HG03469 (cell line): ENCODE results near the gene ADAM23.

ENCODE experiments used
- ATAC-seq: cut with Tn5 transposase; IDR thresholded peaks from one replicate; pipeline ENCODE4 v1.9.1; 2021; ENCODE audit warnings: mild to moderate bottlenecking, moderate library complexity, moderate number of reproducible peaks; ENCODE audit not compliant: unreplicated experiment

The ADAM23 gene

DNA sequence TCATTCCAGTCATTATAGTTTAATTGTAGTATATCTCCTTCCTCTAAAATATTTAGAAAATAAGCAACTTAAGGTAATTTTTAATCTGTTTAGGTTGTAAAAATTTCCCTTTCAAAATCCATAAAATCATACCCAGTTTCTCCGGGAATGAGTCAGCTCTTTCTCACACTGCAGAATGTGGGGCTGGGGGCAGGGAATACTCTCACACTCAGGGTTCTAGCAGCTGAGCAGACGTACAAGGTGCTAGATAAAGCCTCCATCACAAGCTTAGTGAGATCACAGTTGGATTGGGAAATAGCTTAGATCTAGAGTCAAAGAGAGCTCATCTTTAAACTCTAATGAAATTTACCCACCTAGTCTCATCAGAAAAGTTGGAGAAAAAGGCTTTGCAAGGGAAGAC is 119.0 kb downstream of the ADAM23 start:
- ATAC-seq, result no peak

- no peak for ATAC-seq
Observed at GRCh38 chr2:206563374-206563773, 120.0 kb downstream of the ADAM23 start.

DNA sequence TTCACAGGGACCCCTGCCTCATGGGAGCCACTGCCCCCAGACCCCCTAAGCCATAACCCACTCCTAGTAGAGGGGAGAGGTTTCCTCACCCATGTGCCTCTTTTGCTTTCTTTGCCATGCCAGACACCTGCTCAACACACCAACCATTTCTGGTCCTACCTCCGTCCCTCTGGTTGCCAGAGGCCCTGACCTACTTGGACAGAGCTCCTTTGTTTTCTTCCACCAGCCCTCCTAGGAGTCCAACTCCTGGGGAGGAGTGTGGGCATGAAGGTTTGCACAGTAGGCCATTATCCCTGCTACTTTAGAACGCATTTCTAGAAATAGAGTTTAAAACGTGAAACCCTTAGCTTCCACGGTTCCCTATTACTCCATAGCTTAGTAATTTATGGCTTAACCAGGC is 122.3 kb downstream of the ADAM23 start:
- ATAC-seq, result no peak

DNA sequence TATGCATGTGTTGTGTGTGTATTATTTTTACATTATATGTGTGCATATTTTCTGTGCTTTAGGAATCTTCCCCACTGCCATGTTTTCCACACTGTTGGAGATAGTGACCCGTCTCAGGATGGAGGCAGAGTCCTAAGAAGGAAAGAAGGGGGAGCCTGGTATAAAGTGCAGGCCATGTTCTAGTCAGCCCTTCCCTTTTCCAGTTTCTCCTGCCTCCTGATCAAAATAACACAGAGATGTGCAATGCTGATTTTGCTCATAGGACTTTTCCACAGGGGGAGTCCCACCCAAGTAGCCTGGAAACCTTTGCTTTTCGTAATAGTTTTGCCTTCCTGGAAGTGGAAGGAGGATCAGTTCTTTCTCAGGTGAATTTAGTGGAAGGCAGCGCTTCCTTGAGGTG is 126.1 kb downstream of the ADAM23 start:
- no peak for ATAC-seq

DNA sequence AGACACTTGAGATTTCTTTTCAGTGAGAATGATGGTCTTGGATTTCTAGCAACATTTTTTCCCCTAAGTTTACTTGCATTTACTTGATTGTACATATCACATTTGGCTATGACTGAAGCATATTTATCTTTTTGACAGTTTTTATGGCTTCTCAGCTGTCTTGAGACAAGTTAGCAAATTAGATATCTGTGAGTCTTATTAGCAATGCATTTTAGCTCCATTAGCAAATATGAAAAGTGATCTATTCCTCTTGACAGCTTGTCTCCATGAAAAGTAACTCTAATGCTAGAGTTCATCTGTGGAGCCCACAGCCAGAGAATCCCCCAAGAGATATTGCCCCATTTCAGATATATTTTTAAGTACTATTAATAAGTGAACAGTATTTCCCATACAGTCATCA is 126.9 kb downstream of the ADAM23 start:
- no peak for ATAC-seq

GRCh38 chr2:206572725-206573124 is 129.4 kb downstream of the ADAM23 start:
- no peak for ATAC-seq

DNA sequence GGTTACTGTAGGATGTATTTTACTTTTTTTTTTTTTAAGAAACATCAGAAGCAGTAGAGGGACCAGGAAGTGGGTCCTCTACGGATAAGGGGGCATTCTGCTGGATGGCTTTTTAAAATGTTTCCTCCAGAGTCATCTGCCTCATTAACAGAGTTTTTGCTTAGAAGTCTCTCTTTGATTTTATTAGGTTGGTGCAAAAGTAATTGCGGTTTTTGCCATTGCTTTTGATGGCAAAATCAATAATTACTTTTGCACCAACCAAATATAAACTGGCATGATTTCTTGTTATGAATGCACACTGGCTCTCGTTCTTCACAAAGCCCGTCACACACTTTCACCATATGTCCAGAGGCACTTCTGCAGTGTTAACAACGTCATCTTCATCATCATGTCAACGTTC is 130.5 kb downstream of the ADAM23 start:
- ATAC-seq, result no peak

DNA sequence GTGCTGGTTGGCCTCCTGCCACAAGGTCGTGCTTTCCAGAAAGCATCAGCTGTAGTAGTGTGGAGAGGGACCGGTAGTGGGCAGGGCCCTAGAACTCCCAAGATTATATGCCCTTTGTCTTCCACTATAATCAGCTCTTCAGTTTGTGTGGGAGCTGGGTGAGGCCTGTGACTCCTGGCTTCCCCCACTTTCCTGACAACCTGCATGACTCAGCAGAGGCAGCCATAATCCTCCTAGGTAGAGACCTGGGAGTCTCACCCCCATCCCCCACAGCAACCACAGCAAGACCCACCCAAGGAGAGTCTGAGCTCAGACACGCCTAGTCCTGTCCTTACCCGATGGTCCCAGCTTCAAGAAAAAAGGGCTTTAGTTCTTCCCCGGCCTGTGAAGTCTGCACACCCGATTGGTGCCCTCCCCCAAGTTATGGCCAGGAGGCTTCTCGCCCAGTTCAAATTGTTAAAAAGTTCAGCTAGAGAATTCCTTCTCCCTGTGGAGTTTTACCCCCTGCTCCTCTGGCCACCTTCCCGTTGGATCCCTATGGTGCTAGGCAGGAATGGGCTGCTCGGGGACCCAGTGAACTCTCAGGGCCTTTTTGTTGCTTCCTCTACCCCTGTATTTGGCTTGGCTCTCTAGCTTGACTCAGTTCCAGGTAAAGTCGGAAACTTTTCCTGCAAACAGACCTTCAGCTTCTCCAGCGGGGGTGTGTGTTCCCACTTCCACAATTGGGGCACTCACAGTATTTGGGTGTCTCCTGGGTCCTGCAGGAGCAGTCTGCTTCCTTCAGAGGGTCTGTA is 141.2 kb downstream of the ADAM23 start:
- ATAC-seq, result no peak

GRCh38 chr2:206585335-206585734 is 142.0 kb downstream of the ADAM23 start:
- ATAC-seq, result no peak

- ATAC-seq, result no peak
Observed at GRCh38 chr2:206586609-206587008, 143.3 kb downstream of the ADAM23 start.

DNA sequence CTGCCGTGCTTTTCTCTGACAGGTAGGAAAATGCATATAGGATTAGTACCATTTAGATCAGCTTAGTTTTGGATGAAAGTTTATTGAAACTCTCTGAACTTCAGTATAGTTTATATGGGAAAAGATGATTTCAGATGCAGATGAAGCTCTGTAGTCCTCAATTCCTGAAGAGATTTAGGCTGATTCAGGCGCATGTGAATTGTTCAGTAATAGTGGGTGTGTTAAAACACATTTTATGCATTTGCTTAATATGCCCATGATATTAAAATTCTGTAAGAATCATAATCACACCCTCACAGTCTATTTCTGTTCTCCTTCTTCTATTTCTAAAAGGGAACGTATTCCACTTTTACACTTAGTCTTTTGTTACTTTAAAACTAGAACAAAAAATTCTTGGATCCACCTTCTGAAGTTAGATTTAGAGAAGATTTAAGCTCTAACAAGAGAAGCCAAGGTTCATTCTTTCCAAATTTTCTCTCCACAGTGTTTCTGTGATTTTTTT is 154.4 kb downstream of the ADAM23 start:
- no peak for ATAC-seq

DNA sequence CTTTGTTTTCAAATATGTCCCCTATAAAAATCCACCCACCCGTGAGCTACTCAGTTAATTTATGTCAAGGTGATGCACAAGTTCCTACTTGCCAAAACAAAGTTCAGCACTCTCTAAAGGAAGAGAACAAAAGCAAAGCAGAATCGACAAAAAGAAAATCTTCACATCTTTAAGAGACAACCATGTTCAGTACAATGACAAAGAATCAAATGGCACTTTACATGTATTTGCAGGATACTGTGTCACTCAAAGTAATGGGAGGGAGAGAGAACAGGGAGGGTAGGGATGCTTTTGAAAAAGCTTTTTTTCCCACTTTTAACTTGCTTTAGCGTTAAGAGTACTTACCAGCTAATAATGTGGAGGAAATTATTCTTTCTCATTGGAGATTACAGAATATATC is 159.9 kb downstream of the ADAM23 start:
- no peak for ATAC-seq

GRCh38 chr2:206610451-206610850 is 167.1 kb downstream of the ADAM23 start:
- ATAC-seq, result no peak

- no peak for ATAC-seq
Observed at GRCh38 chr2:206611191-206611590, 167.9 kb downstream of the ADAM23 start.

GRCh38 chr2:206611736-206612135 is 168.4 kb downstream of the ADAM23 start:
- ATAC-seq, result no peak

GRCh38 chr2:206614811-206615210 is 171.5 kb downstream of the ADAM23 start:
- ATAC-seq, result no peak

DNA sequence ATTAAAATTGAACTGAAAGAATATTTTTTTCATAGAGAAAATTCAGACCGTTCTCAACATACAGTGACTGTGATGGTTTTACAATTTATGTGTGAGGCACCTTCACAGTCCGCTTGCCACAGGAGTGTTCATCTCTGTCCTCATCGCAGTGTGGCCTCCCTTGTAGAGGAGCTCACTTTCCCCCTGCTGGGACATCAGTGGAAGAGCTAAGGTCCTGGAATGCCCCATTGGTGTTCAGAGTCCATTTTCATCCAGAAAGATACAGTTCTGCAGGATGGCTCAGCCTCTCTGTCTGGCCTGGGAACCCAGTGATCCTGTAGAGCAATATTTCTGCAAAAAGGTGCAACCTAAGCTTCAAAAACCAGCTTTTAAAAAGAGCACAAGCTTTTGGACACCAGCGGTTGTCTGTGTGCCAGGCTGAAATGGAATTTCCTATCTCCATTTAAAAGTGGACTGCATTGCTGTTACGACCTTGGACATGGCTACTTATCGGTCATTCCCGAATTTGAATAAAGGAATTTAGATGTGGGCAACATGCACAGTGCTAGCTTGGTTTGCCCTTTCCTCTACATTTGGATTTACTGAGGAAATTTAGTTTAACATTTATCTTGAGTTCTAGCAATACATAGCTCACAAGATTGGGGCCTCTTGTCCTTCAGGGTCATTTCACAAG is 172.2 kb downstream of the ADAM23 start:
- no peak for ATAC-seq

DNA sequence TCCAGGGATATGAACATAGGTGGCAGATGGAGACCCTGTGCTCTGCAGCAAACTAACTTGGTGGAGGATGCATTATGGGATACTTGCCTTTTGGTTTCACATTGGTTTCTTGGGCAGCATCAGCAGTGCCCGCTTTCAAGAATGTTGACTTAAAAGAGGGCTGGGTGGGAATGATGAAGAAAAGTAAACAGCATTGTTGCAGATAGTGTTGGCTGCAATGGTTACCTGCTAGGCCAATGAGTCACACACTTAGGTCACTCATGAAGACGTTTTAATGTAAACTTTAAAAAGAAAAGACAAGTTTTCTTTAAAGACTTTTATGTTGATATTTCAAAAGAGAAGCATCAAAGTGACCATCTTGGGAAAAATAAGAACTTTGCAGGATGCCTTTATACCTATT is 172.8 kb downstream of the ADAM23 start:
- no peak for ATAC-seq

- ATAC-seq, result no peak
Observed at GRCh38 chr2:206619011-206619410, 175.7 kb downstream of the ADAM23 start.

DNA sequence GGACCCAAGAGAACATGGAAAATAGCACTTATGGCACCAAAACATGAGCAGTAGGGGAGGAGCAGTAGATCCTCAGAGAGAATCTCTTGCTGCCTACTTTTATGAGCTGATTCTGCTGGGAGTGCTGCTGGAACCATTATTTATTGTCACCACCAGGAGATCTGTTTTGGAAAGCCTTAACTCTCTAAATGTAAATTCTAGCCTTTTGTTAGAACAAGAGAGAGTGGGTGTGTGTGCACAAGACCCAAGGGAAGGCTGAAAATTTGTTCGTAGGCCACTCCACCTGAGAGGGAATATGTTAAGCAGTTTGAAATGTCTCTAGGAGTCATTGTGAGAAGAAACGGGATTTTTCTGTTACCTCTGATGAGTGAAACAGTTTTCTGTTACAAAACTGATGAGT is 182.8 kb downstream of the ADAM23 start:
- ATAC-seq, result no peak

- no peak for ATAC-seq
Observed at GRCh38 chr2:206627632-206628031, 184.3 kb downstream of the ADAM23 start.

DNA sequence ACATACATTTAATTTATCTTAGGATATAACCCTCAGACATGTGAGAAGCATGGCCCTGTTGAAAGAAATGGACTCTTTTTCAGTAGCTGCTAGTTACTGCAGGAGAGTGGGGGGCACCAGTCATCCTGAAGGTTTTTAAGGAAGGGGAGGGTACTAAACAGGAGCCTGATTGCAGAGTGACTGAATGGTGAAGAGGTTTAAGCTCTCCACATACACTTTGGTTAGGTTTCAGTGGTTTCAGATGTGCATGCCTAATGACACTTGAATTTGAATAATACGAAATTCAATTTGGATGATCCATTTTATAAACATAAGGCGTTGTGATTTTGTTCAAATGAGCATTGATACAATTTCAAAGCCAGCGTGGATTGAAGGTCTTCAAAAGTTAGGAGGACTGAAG is 188.0 kb downstream of the ADAM23 start:
- no peak for ATAC-seq
